Hepatocyte (in vitro differentiated cells): Measurements from ENCODE around the gene RNASEL. TPM values are rescaled to one million over a fixed set of nuclear protein-coding genes. Genes with fewer than 3 reads are reported as not detected.

Source experiments
- DNase-seq: peaks from one replicate; pipeline ENCODE4 v3.0.0-alpha.2; 2016; ENCODE audit warnings: low spot score
- H2AFZ ChIP-seq: fragments of 200-600 bp; sonication (generic); 2 replicates; pipeline ENCODE4 v1.6.0; 2016; ENCODE audit warnings: antibody characterized with exemption, mild to moderate bottlenecking
- H3K27ac ChIP-seq: fragments of 200-600 bp; sonication (generic); 2 replicates; pipeline ENCODE4 v1.5.1; 2016; ENCODE audit warnings: mild to moderate bottlenecking
- H3K27me3 ChIP-seq: fragments of 200-600 bp; sonication (generic); 2 replicates; pipeline ENCODE4 v1.6.1; 2016
- H3K36me3 ChIP-seq: fragments of 200-600 bp; sonication (generic); replicated peaks from 2 replicates; pipeline ENCODE4 v1.5.1; 2016; ENCODE audit warnings: low read depth; ENCODE audit not compliant: insufficient read depth
- H3K4me1 ChIP-seq: fragments of 200-600 bp; sonication (generic); 2 replicates; pipeline ENCODE4 v1.5.1; 2016; ENCODE audit warnings: mild to moderate bottlenecking, moderate library complexity; ENCODE audit not compliant: insufficient read depth
- H3K4me2 ChIP-seq: fragments of 200-600 bp; sonication (generic); 2 replicates; pipeline ENCODE4 v1.6.0; 2016
- H3K4me3 ChIP-seq: fragments of 200-600 bp; sonication (generic); 2 replicates; pipeline ENCODE4 v1.5.1; 2016; ENCODE audit warnings: mild to moderate bottlenecking
- H3K79me2 ChIP-seq: fragments of 200-600 bp; sonication (generic); 2 replicates; pipeline ENCODE4 v1.6.0; 2017; ENCODE audit warnings: mild to moderate bottlenecking
- H3K9me2 ChIP-seq: fragments of 200-600 bp; sonication (generic); replicated peaks from 2 replicates; pipeline ENCODE4 v1.6.0; 2017; ENCODE audit warnings: mild to moderate bottlenecking; ENCODE audit not compliant: insufficient read depth
- H3K9me3 ChIP-seq: fragments of 200-600 bp; sonication (generic); 2 replicates; pipeline ENCODE4 v1.5.1; 2016; ENCODE audit warnings: low read depth, mild to moderate bottlenecking
- H4K20me1 ChIP-seq: fragments of 200-600 bp; sonication (generic); 2 replicates; pipeline ENCODE4 v1.6.0; 2016; ENCODE audit warnings: mild to moderate bottlenecking; ENCODE audit not compliant: insufficient read depth, poor library complexity, severe bottlenecking
- CTCF ChIP-seq: fragments of 200-600 bp; sonication (generic); IDR thresholded peaks from 2 replicates; pipeline ENCODE4 v1.5.1; 2016; ENCODE audit warnings: antibody characterized with exemption, mild to moderate bottlenecking; ENCODE audit not compliant: poor library complexity
- EZH2 ChIP-seq: fragments of 200-600 bp; sonication (generic); IDR thresholded peaks from 2 replicates; pipeline ENCODE4 v1.6.1; 2016; ENCODE audit warnings: antibody characterized with exemption, mild to moderate bottlenecking, borderline replicate concordance
- EZH2phosphoT487 ChIP-seq: fragments of 200-600 bp; sonication (generic); IDR thresholded peaks from one replicate; pipeline ENCODE4 v1.6.1; 2018; ENCODE audit warnings: antibody characterized with exemption, mild to moderate bottlenecking, low read depth, moderate library complexity; ENCODE audit not compliant: unreplicated experiment, severe bottlenecking
- WGBS: methylation state at CpG from one replicate; pipeline ENCODE4 v1.1.6; 2016; ENCODE audit warnings: low lambda C conversion rate; ENCODE audit errors: missing lambda C conversion rate; 5-methylcytosine and 5-hydroxymethylcytosine counted together
- polyA plus RNA-seq: library from polyadenylated mRNA; unstranded; fragments of >200 nt; fragmentation: Nextera tagmentation; extraction: Ambion mirVana; gene quantifications from 2 replicates; pipeline ENCODE4 v1.2.1, GENCODE V29; 2016
- small RNA-seq: library from RNA; depleted of rRNA; stranded (forward); fragments of <200 nt; gene quantifications from one replicate; pipeline ENCODE3, GENCODE V24; 2014
- total RNA-seq: library from RNA; depleted of rRNA; stranded (reverse); fragments of >200 nt; gene quantifications from 2 replicates; pipeline ENCODE4 v1.2.3, GENCODE V29; 2014

The RNASEL gene
- total and polyA plus RNA-seq, 2 experiments from 2014 or later: 5.3 to 6.8 TPM

GRCh38 chr1:182527680-182528079 lies 61.4 kb downstream of the RNASEL start:
- 87% methylated on average over 2 of the region's 2 CpGs for WGBS
- no peaks in the 10 kb centered on the region for H3K9me2 ChIP-seq
- H3K4me3 ChIP-seq: no peak overlapping the region
- no peak for DNase-seq
- TF ChIP-seq CTCF: no peak
- TF ChIP-seq EZH2phosphoT487: no peak
- no peak for TF ChIP-seq EZH2
- H3K79me2 ChIP-seq: no peaks in the 10 kb centered on the region
- no peak overlapping the region for H3K27ac ChIP-seq
- no peaks in the 10 kb centered on the region for H4K20me1 ChIP-seq
- no peak overlapping the region for H3K4me2 ChIP-seq
- no peaks in the 10 kb centered on the region for H3K36me3 ChIP-seq
- H3K9me3 ChIP-seq: no peaks in the 10 kb centered on the region
- no peaks in the 10 kb centered on the region for H3K27me3 ChIP-seq
- H3K4me1 ChIP-seq: no peaks in the 10 kb centered on the region
- H2AFZ ChIP-seq: no peak overlapping the region

GRCh38 chr1:182525342-182525741 lies 63.7 kb downstream of the RNASEL start:
- TF ChIP-seq EZH2: no peak
- TF ChIP-seq CTCF: no peak
- TF ChIP-seq EZH2phosphoT487: no peak
- no peak for DNase-seq
- H3K4me3 ChIP-seq: no peak overlapping the region
- H3K79me2 ChIP-seq: no peaks in the 10 kb centered on the region
- H3K36me3 ChIP-seq: no peaks in the 10 kb centered on the region
- H3K9me2 ChIP-seq: no peaks in the 10 kb centered on the region
- H3K27me3 ChIP-seq: no peaks in the 10 kb centered on the region
- no peaks in the 10 kb centered on the region for H3K4me1 ChIP-seq
- no peak overlapping the region for H3K27ac ChIP-seq
- no peak overlapping the region for H3K4me2 ChIP-seq
- H3K9me3 ChIP-seq: no peaks in the 10 kb centered on the region
- no peak overlapping the region for H2AFZ ChIP-seq
- no peaks in the 10 kb centered on the region for H4K20me1 ChIP-seq

Small RNA genes lying within 50 kb of the gene (small RNA-seq; reads per million reads assigned to genes)
- gene RF00017: not detected

Other genes starting within 250 kb of the RNASEL start
- gene GLUL, start 197.5 kb downstream of the RNASEL start, total RNA-seq: 846 and 893 TPM in 2 replicates
- gene GLUL, start 197.5 kb downstream of the RNASEL start, polyA plus RNA-seq: 677 and 747 TPM in 2 replicates
- gene TEDDM1, start 188.6 kb downstream of the RNASEL start, total RNA-seq: not detected in 2 replicates
- not detected in 2 replicates for gene TEDDM1, start 188.6 kb downstream of the RNASEL start, polyA plus RNA-seq
- not detected in 2 replicates for gene RGSL1, start 139.1 kb downstream of the RNASEL start, total RNA-seq
- gene RGSL1, start 139.1 kb downstream of the RNASEL start, polyA plus RNA-seq: not detected in 2 replicates
- 6.3 and 7.3 TPM in 2 replicates for gene RGS16, start 15.1 kb upstream of the RNASEL start, total RNA-seq
- gene RGS16, start 15.1 kb upstream of the RNASEL start, polyA plus RNA-seq: 7.6 and 18.1 TPM in 2 replicates
- gene RGS8, start 95.3 kb upstream of the RNASEL start, total RNA-seq: 0.04 TPM in 1 of 2 replicates, not detected in the other
- not detected in 2 replicates for gene RGS8, start 95.3 kb upstream of the RNASEL start, polyA plus RNA-seq
- 6.4 and 10.2 TPM in 2 replicates for gene NPL, start 200.5 kb upstream of the RNASEL start, total RNA-seq
- 6.1 and 7.1 TPM in 2 replicates for gene NPL, start 200.5 kb upstream of the RNASEL start, polyA plus RNA-seq